Thyroid gland (tissue), 4 donors: ENCODE results near the gene DLGAP3. TPM values are rescaled to one million over a fixed set of nuclear protein-coding genes. Genes with fewer than 3 reads are reported as not detected.
"Not testable (repeated sequence)": the region's sequence is repeated elsewhere in the genome, so short reads cannot be mapped to it uniquely, and the experiment has no call there.

Experiments used
- DNase-seq, 2 donors: peaks; one replicate each; pipeline ENCODE4 v3.0.0-alpha.2; 2019
- H3K27ac ChIP-seq, 3 donors: fragments of 200-600 bp; sonication (generic); 1 replicate in 2 of 3; 2 replicates in 1 of 3; pipeline ENCODE4 v1.5.1; 2016 to 2019; ENCODE audit warnings: mild to moderate bottlenecking in 1 of 3, moderate library complexity in 1 of 3
- H3K27me3 ChIP-seq: fragments of 200-600 bp; sonication (generic); one replicate; pipeline ENCODE4 v1.5.1; 2019
- H3K36me3 ChIP-seq, 2 donors: fragments of 200-600 bp; sonication (generic); one replicate each; pipeline ENCODE4 v1.5.1; 2016 to 2019
- H3K4me1 ChIP-seq, 2 donors: fragments of 200-600 bp; sonication (generic); one replicate each; pipeline ENCODE4 v1.5.1; 2017 to 2019
- H3K4me3 ChIP-seq, 3 donors: fragments of 200-600 bp; sonication (generic); replicated peaks in 1 of 3; 1 replicate in 2 of 3; 2 replicates in 1 of 3; pipeline ENCODE4 v1.5.1; 2016; ENCODE audit warnings: mild to moderate bottlenecking in 1 of 3
- H3K9me3 ChIP-seq: fragments of 200-600 bp; sonication (generic); one replicate; pipeline ENCODE4 v1.5.1; 2017
- POLR2A ChIP-seq, 2 donors: fragments of 450-650 bp; IDR thresholded peaks; one replicate each; pipeline ENCODE4 v1.6.1; 2017; ENCODE audit warnings: antibody characterized with exemption in 2 of 2, mild to moderate bottlenecking in 2 of 2, moderate library complexity in 1 of 2
- WGBS, 2 donors: methylation state at CpG; one replicate each; pipeline ENCODE4 v1.1.5; 2017; 5-methylcytosine and 5-hydroxymethylcytosine counted together
- intact Hi-C: fragments of 100-400 bp; cut with DNase I; formaldehyde crosslinking; loops from one replicate; pipeline ENCODE4 v1.15.1; 2023
- total RNA-seq, 4 donors: library from RNA; depleted of rRNA; stranded (reverse); fragments of >200 nt; gene quantifications; one replicate each; pipeline ENCODE4 v1.2.3, GENCODE V29; 2016
- TF ChIP-seq, protein P1 (sequence below), 6 experiments: fragments of 200-600 bp in 3 of 6; fragments of 450-650 bp in 3 of 6; sonication (generic) in 3 of 6; IDR thresholded peaks; one replicate each; pipeline ENCODE4 v1.5.1; 2016 to 2019; ENCODE audit warnings: antibody characterized with exemption in 6 of 6, mild to moderate bottlenecking in 2 of 6, inconsistent platforms in 1 of 6, moderate library complexity in 1 of 6

DLGAP3 gene
- total RNA-seq, 4 donors from 2014 or later, result 0.22 to 0.67 TPM; not detected in 2

GRCh38 chr1:34824817-34825454, 104.5 kb downstream of the DLGAP3 start:
- H3K27ac ChIP-seq, result peak overlapping the region; percentile 58 to 92 (median 90)
- TF ChIP-seq, protein P1, sequence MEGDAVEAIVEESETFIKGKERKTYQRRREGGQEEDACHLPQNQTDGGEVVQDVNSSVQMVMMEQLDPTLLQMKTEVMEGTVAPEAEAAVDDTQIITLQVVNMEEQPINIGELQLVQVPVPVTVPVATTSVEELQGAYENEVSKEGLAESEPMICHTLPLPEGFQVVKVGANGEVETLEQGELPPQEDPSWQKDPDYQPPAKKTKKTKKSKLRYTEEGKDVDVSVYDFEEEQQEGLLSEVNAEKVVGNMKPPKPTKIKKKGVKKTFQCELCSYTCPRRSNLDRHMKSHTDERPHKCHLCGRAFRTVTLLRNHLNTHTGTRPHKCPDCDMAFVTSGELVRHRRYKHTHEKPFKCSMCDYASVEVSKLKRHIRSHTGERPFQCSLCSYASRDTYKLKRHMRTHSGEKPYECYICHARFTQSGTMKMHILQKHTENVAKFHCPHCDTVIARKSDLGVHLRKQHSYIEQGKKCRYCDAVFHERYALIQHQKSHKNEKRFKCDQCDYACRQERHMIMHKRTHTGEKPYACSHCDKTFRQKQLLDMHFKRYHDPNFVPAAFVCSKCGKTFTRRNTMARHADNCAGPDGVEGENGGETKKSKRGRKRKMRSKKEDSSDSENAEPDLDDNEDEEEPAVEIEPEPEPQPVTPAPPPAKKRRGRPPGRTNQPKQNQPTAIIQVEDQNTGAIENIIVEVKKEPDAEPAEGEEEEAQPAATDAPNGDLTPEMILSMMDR (IDR thresholded peaks at IDR 0.05), result no peak
- TF ChIP-seq POLR2A (IDR thresholded peaks at IDR 0.05), result no peak
- intact Hi-C loops, result no loop called here
- DNase-seq, result peak; percentile 32 to 54
- no peaks in the 10 kb centered on the region for H3K36me3 ChIP-seq
- peaks cover 12 to 58% of the 10 kb centered on the region in 2 donors for H3K4me1 ChIP-seq
- H3K4me3 ChIP-seq, result no peak overlapping the region
- 61 to 62% methylated on average over 3 of the region's 3 CpGs for WGBS, 2 donors
- no peaks in the 10 kb centered on the region for H3K9me3 ChIP-seq
- no peaks in the 10 kb centered on the region for H3K27me3 ChIP-seq

- no peak overlapping the region for H3K27ac ChIP-seq
- H3K4me1 ChIP-seq, result peaks cover 12 to 31% of the 10 kb centered on the region in 2 donors
- TF ChIP-seq, protein P1 (IDR thresholded peaks at IDR 0.05), result no peak
- TF ChIP-seq POLR2A (IDR thresholded peaks at IDR 0.05), result no peak
- no peaks in the 10 kb centered on the region for H3K27me3 ChIP-seq
- no peaks in the 10 kb centered on the region for H3K36me3 ChIP-seq
- no peak overlapping the region for H3K4me3 ChIP-seq
- intact Hi-C loops, result no loop called here
- DNase-seq, result no peak
- no peaks in the 10 kb centered on the region for H3K9me3 ChIP-seq
- WGBS, 2 donors, result 82% methylated on average over 3 of the region's 3 CpGs
Measured at GRCh38 chr1:34822202-34822601, 107.2 kb downstream of the DLGAP3 start.

DNA sequence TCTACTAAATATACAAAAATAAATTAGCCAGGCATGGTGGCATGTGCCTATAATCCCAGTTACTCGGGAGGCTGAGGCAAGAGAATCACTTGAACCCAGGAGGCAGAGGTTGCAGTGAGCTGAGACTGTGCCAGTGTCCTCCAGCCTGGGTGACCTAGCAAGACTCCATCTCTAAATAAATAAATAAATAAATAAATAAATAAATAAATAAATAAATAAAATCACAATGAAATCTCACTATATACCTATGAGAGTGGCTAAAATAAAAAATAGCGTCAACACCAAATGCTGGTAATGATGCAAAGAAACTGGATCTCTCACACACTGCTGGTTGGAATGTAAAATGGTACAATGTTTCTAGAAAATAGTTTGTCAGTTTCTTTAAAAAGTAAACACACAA, 110.6 kb downstream of the DLGAP3 start:
- H3K4me1 ChIP-seq, intact Hi-C loops: not testable (repeated sequence)
- 96% methylated on average over 2 of the region's 2 CpGs for WGBS, 2 donors

GRCh38 chr1:34816778-34817177, 112.7 kb downstream of the DLGAP3 start:
- H3K27me3 ChIP-seq, result no peaks in the 10 kb centered on the region
- peaks cover 0 to 8% of the 10 kb centered on the region in 2 donors for H3K4me1 ChIP-seq
- intact Hi-C loops, result no loop called here
- H3K27ac ChIP-seq, result peak overlapping the region in 1 of 3 donors; percentile 4
- no peak for TF ChIP-seq POLR2A (IDR thresholded peaks at IDR 0.05)
- TF ChIP-seq, protein P1 (IDR thresholded peaks at IDR 0.05), result no peak
- H3K9me3 ChIP-seq, result no peaks in the 10 kb centered on the region
- H3K4me3 ChIP-seq, result no peak overlapping the region
- DNase-seq, result no peak
- WGBS, 2 donors, result 62 to 70% methylated on average over 3 of the region's 3 CpGs
- H3K36me3 ChIP-seq, result no peaks in the 10 kb centered on the region

More for the DNA sequence above, 110.6 kb downstream of the DLGAP3 start:
- not testable (repeated sequence) for H3K9me3 ChIP-seq, H3K27me3 ChIP-seq, H3K4me3 ChIP-seq, H3K36me3 ChIP-seq, DNase-seq, H3K27ac ChIP-seq

GRCh38 chr1:34816332-34816731, 113.1 kb downstream of the DLGAP3 start:
- intact Hi-C loops, result no loop called here
- no peak overlapping the region for H3K4me3 ChIP-seq
- no peaks in the 10 kb centered on the region for H3K36me3 ChIP-seq
- H3K9me3 ChIP-seq, result no peaks in the 10 kb centered on the region
- TF ChIP-seq POLR2A (IDR thresholded peaks at IDR 0.05), result no peak
- TF ChIP-seq, protein P1 (IDR thresholded peaks at IDR 0.05), result no peak
- no peak for DNase-seq
- peaks cover 0 to 8% of the 10 kb centered on the region in 2 donors for H3K4me1 ChIP-seq
- no peaks in the 10 kb centered on the region for H3K27me3 ChIP-seq
- peak overlapping the region in 1 of 3 donors; percentile 4 for H3K27ac ChIP-seq

Other genes with a start within 250 kb of the DLGAP3 start
- gene GJB5, start 174.6 kb downstream of the DLGAP3 start, total RNA-seq, result not detected
- not detected for gene GJB4, start 169.9 kb downstream of the DLGAP3 start, total RNA-seq
- gene GJB3, start 148.4 kb downstream of the DLGAP3 start, total RNA-seq, result under 1 TPM in 2 of 4 donors, not detected in 2; 0.49 to 0.54 TPM
- gene GJA4, start 136.7 kb downstream of the DLGAP3 start, total RNA-seq, result 10 to 100 TPM; 11.0 to 22.7 (median 18.8) TPM
- gene SMIM12, start 69.9 kb downstream of the DLGAP3 start, total RNA-seq, result 10 to 100 TPM; 26.5 to 32.8 (median 29.8) TPM
- 100 to 1,000 TPM in 1 of 4 donors, 10 to 100 TPM in 3; 50.1 to 123 (median 67.0) TPM for gene TMEM35B, start 55.7 kb upstream of the DLGAP3 start, total RNA-seq
- 10 to 100 TPM; 26.0 to 33.0 (median 27.5) TPM for gene ZMYM6, start 102.3 kb upstream of the DLGAP3 start, total RNA-seq
- gene ZMYM1, start 149.7 kb upstream of the DLGAP3 start, total RNA-seq, result 10 to 100 TPM; 16.9 to 21.0 (median 19.2) TPM